ENCODE results near the gene GABRB3. TPM values are rescaled to one million over a fixed set of nuclear protein-coding genes. Genes with fewer than 3 reads are reported as not detected.

GABRB3 gene
- total and polyA plus RNA-seq, 4 donors: 0.09 to 1.2 (median 0.50) TPM

DNA sequence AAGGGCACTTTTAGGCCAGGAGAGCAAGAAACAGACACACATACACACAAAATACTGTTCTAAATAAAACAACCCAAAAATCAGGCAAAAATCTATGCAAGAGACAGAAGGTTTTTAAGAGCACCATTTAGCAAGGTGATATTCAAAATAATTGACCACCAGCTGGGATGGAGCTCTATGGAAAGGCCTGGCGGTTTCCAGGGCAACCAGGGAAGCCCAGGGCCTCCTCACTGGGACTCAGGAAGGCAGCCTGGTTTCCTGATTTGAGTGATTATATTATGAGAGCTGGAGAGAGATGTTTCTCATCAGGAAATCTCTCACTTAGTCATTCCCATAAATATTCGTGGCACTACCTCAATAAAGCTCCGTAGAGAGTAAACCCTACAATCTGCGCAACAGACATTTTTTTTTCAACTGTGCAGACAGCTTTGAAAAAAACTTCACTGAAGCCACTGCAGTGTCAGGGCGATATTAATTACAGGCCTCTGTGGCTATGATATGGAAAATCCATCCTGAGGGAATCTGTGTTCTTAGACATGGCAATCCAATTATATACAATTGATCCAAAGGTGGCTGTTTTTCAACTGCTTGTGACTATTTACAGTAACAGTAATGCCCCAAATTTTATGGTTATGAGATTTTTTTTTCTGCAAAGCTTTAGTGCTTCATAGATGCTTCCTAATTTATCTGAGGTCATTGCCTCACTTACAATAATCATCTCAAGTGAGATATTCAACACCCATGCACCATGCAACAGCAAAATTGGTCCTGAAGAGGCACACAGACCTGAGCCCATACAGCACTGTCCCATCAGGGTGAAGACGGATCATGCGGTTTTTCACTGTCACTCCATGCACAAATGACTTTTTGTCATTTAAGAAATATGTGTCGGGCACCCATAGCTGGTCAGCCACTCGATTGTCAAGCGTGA lies 152.1 kb downstream of the GABRB3 start (continued):
- TF ChIP-seq, protein P1, sequence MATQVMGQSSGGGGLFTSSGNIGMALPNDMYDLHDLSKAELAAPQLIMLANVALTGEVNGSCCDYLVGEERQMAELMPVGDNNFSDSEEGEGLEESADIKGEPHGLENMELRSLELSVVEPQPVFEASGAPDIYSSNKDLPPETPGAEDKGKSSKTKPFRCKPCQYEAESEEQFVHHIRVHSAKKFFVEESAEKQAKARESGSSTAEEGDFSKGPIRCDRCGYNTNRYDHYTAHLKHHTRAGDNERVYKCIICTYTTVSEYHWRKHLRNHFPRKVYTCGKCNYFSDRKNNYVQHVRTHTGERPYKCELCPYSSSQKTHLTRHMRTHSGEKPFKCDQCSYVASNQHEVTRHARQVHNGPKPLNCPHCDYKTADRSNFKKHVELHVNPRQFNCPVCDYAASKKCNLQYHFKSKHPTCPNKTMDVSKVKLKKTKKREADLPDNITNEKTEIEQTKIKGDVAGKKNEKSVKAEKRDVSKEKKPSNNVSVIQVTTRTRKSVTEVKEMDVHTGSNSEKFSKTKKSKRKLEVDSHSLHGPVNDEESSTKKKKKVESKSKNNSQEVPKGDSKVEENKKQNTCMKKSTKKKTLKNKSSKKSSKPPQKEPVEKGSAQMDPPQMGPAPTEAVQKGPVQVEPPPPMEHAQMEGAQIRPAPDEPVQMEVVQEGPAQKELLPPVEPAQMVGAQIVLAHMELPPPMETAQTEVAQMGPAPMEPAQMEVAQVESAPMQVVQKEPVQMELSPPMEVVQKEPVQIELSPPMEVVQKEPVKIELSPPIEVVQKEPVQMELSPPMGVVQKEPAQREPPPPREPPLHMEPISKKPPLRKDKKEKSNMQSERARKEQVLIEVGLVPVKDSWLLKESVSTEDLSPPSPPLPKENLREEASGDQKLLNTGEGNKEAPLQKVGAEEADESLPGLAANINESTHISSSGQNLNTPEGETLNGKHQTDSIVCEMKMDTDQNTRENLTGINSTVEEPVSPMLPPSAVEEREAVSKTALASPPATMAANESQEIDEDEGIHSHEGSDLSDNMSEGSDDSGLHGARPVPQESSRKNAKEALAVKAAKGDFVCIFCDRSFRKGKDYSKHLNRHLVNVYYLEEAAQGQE (IDR thresholded peaks at IDR 0.05): no peak

DNA sequence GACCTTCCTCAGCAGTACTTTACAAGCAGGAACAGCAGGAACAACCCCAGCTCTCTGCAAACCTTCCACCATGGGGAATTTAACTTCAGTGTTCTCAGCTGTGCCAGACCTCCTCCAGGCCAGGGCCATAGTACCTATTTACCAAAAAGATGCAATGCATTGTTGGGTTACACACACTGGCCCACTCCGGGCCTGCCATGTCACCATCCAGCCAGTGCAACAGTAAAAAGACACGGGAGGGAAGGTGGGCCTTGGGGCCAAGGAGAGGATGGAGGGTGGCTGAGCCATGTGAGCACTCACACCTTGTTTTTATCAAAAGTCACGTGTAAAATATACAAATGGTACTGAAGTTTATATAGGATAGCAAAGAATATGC lies 157.0 kb downstream of the GABRB3 start:
- Histone ChIP-seq H3K9me3 (ENCODE audit: control insufficient read depth in 4 of 4, low read length in 3 of 4) (peaks cover 0 to 2% (median 0%) of the 10 kb centered on the region in 4 donors), H3K27me3 (ENCODE audit: control insufficient read depth in 4 of 4, insufficient read depth in 4 of 4, low read length in 3 of 4) (no peaks in the 10 kb centered on the region), H3K27ac (ENCODE audit: low read depth in 1 of 2, low read length in 2 of 2) (no peak overlapping the region), H3K36me3 (ENCODE audit: control insufficient read depth in 4 of 4, insufficient read depth in 3 of 4, low read depth in 1 of 4, low read length in 3 of 4) (no peaks in the 10 kb centered on the region), H3K9ac (ENCODE audit: low read depth in 1 of 2, low read length in 2 of 2) (no peak overlapping the region), H3K4me1 (ENCODE audit: control insufficient read depth in 4 of 4, insufficient read depth in 4 of 4, low read length in 3 of 4) (no peaks in the 10 kb centered on the region), H3K4me3 (ENCODE audit: low read depth in 1 of 3, low read length in 3 of 3) (no peak overlapping the region)
- DNase-seq (ENCODE audit: low spot score): no peak
- WGBS: 70% methylated on average over 3 of the region's 3 CpGs
- TF ChIP-seq, protein P2, sequence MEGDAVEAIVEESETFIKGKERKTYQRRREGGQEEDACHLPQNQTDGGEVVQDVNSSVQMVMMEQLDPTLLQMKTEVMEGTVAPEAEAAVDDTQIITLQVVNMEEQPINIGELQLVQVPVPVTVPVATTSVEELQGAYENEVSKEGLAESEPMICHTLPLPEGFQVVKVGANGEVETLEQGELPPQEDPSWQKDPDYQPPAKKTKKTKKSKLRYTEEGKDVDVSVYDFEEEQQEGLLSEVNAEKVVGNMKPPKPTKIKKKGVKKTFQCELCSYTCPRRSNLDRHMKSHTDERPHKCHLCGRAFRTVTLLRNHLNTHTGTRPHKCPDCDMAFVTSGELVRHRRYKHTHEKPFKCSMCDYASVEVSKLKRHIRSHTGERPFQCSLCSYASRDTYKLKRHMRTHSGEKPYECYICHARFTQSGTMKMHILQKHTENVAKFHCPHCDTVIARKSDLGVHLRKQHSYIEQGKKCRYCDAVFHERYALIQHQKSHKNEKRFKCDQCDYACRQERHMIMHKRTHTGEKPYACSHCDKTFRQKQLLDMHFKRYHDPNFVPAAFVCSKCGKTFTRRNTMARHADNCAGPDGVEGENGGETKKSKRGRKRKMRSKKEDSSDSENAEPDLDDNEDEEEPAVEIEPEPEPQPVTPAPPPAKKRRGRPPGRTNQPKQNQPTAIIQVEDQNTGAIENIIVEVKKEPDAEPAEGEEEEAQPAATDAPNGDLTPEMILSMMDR (IDR thresholded peaks at IDR 0.05; ENCODE audit: low read depth, low read length, missing input control): no peak
- TF ChIP-seq EGR1 (IDR thresholded peaks at IDR 0.05; ENCODE audit: low read depth in 2 of 2) (no peak), SP1 (IDR thresholded peaks at IDR 0.05) (no peak), FOXA2 (IDR thresholded peaks at IDR 0.05) (no peak), RAD21 (IDR thresholded peaks at IDR 0.05) (no peak), YY1 (IDR thresholded peaks at IDR 0.05) (no peak), GABPA (IDR thresholded peaks at IDR 0.05 in 1 of 2, conservative IDR thresholded peaks at IDR 0.05 in 1 of 2) (no peak), FOXA1 (IDR thresholded peaks at IDR 0.05) (no peak), HNF4G (IDR thresholded peaks at IDR 0.05) (no peak), HNF4A (conservative IDR thresholded peaks at IDR 0.05) (no peak), RXRA (IDR thresholded peaks at IDR 0.05) (no peak), TAF1 (conservative IDR thresholded peaks at IDR 0.05) (no peak), JUND (IDR thresholded peaks at IDR 0.05) (no peak), NR2F2 (IDR thresholded peaks at IDR 0.05) (no peak)
- TF ChIP-seq, protein P3, sequence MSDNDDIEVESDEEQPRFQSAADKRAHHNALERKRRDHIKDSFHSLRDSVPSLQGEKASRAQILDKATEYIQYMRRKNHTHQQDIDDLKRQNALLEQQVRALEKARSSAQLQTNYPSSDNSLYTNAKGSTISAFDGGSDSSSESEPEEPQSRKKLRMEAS (IDR thresholded peaks at IDR 0.05): no peak
- TF ChIP-seq, protein P4, sequence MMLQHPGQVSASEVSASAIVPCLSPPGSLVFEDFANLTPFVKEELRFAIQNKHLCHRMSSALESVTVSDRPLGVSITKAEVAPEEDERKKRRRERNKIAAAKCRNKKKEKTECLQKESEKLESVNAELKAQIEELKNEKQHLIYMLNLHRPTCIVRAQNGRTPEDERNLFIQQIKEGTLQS (IDR thresholded peaks at IDR 0.05): no peak
- TF ChIP-seq, protein P5, sequence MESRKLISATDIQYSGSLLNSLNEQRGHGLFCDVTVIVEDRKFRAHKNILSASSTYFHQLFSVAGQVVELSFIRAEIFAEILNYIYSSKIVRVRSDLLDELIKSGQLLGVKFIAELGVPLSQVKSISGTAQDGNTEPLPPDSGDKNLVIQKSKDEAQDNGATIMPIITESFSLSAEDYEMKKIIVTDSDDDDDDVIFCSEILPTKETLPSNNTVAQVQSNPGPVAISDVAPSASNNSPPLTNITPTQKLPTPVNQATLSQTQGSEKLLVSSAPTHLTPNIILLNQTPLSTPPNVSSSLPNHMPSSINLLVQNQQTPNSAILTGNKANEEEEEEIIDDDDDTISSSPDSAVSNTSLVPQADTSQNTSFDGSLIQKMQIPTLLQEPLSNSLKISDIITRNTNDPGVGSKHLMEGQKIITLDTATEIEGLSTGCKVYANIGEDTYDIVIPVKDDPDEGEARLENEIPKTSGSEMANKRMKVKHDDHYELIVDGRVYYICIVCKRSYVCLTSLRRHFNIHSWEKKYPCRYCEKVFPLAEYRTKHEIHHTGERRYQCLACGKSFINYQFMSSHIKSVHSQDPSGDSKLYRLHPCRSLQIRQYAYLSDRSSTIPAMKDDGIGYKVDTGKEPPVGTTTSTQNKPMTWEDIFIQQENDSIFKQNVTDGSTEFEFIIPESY (IDR thresholded peaks at IDR 0.05): no peak
- TF ChIP-seq, protein P1 (IDR thresholded peaks at IDR 0.05): no peak
